SJCRH30 (cell line): ENCODE measurements around the gene BTAF1. TPM values are rescaled to one million over a fixed set of nuclear protein-coding genes. Genes with fewer than 3 reads are reported as not detected.
"Not testable (repeated sequence)": the region's sequence is repeated elsewhere in the genome, so short reads cannot be mapped to it uniquely, and the experiment has no call there.

Source experiments
- DNase-seq, 2 experiments: peaks; one replicate each; pipeline ENCODE4 v3.0.0-alpha.2; 2015 to 2020
- H3K27ac ChIP-seq: fragments of 250-450 bp; sonication (Bioruptor Pico); 2 replicates; pipeline ENCODE4 v1.5.1; 2020; ENCODE audit warnings: mild to moderate bottlenecking, moderate library complexity
- H3K27me3 ChIP-seq: fragments of 250-450 bp; sonication (Bioruptor Pico); 2 replicates; pipeline ENCODE4 v1.5.1; 2020; ENCODE audit warnings: mild to moderate bottlenecking, moderate library complexity
- H3K36me3 ChIP-seq: fragments of 250-450 bp; sonication (Bioruptor Pico); 2 replicates; pipeline ENCODE4 v1.5.1; 2020; ENCODE audit warnings: mild to moderate bottlenecking, moderate library complexity
- H3K4me1 ChIP-seq: fragments of 250-450 bp; sonication (Bioruptor Pico); 2 replicates; pipeline ENCODE4 v1.5.1; 2020; ENCODE audit warnings: mild to moderate bottlenecking, moderate library complexity
- H3K4me3 ChIP-seq: fragments of 250-450 bp; sonication (Bioruptor Pico); 2 replicates; pipeline ENCODE4 v1.5.1; 2020; ENCODE audit warnings: mild to moderate bottlenecking, moderate library complexity
- H3K9me3 ChIP-seq: fragments of 250-450 bp; sonication (Bioruptor Pico); replicated peaks from 2 replicates; pipeline ENCODE4 v1.5.1; 2020; ENCODE audit warnings: mild to moderate bottlenecking, moderate library complexity
- total RNA-seq: library from RNA; depleted of rRNA; stranded (reverse); fragments of >200 nt; shearing (Covaris generic); gene quantifications from 2 replicates; pipeline ENCODE4 v1.2.3, GENCODE V29; 2014

Gene BTAF1
- total RNA-seq, 1 experiment from 2014 or later = 26.3 TPM

- H3K4me1 ChIP-seq, H3K27me3 ChIP-seq, DNase-seq, H3K36me3 ChIP-seq, H3K27ac ChIP-seq, H3K4me3 ChIP-seq, H3K9me3 ChIP-seq: not testable (repeated sequence)
Observed at GRCh38 chr10:91894261-91894685, 29.3 kb upstream of the BTAF1 start.

DNA sequence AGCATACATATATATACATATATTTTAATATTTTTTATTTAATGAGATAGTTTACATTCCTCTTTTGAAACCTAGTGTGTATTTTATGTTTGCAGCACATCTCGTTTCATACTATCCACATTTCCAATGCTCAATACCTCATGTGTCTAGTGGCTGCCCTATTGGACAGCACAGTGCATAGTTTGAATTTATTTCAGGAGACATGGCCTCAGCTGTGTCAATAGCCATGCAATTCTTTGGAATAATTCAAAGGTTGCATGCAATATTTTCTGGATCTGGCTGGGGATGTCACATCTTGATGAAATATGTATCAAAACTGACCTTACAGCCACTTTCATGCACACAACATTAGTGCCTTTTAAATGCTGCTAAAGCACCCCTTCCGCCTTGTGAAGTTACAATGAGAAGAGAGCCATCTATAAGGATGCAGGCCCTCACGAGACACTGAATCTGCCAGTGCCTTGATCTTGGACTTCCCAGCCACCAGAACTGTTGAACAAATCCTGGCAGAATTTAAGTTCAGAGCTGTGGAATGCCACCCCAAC, 27.3 kb upstream of the BTAF1 start:
- Histone ChIP-seq H3K27me3 (no peaks in the 10 kb centered on the region), H3K4me3 (no peak overlapping the region), H3K4me1 (no peaks in the 10 kb centered on the region), H3K9me3 (no peaks in the 10 kb centered on the region), H3K36me3 (no peaks in the 10 kb centered on the region), H3K27ac (no peak overlapping the region)
- DNase-seq = no peak

GRCh38 chr10:91897421-91897820, 26.1 kb upstream of the BTAF1 start:
- no peak overlapping the region for H3K27ac ChIP-seq
- no peaks in the 10 kb centered on the region for H3K36me3 ChIP-seq
- no peaks in the 10 kb centered on the region for H3K9me3 ChIP-seq
- H3K27me3 ChIP-seq = no peaks in the 10 kb centered on the region
- no peak for DNase-seq
- H3K4me3 ChIP-seq = no peak overlapping the region
- H3K4me1 ChIP-seq = peaks cover 3% of the 10 kb centered on the region; the same call in 1 of the 2 replicates

- no peaks in the 10 kb centered on the region for H3K27me3 ChIP-seq
- H3K36me3 ChIP-seq = no peaks in the 10 kb centered on the region
- peaks cover 3% of the 10 kb centered on the region; the same call in 1 of the 2 replicates for H3K4me1 ChIP-seq
- H3K4me3 ChIP-seq = no peak overlapping the region
- H3K9me3 ChIP-seq = no peaks in the 10 kb centered on the region
- DNase-seq = no peak
- no peak overlapping the region for H3K27ac ChIP-seq
Observed at GRCh38 chr10:91901784-91902677, 21.5 kb upstream of the BTAF1 start.

GRCh38 chr10:91907033-91907594, 16.5 kb upstream of the BTAF1 start:
- Histone ChIP-seq H3K4me1 (peaks cover under 1% of the 10 kb centered on the region; the same call in 1 of the 2 replicates), H3K4me3 (no peak overlapping the region), H3K9me3 (no peaks in the 10 kb centered on the region), H3K36me3 (no peaks in the 10 kb centered on the region), H3K27ac (no peak overlapping the region), H3K27me3 (no peaks in the 10 kb centered on the region)
- DNase-seq = no peak

DNA sequence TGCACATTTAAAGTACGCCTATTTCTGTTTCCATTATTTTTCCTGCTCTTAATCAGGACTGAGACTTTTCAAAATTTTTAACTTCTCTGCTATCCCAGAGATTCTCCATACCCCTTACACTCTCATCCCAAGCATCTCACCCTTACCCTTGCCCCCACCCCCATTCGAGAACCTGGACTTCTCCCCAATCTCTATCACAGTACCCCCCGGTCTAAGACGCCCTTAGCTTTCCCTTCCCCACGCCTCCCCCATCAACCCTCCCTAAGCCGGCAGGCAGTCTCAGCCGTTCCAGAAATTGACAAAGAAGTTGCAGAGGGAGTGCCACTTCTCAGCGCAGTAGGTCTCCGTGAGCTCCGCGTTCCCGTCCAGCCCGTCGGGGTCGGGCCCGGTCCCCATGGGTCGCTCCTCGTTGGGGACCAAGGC, 15.6 kb upstream of the BTAF1 start:
- Histone ChIP-seq H3K9me3 (no peaks in the 10 kb centered on the region), H3K27me3 (no peaks in the 10 kb centered on the region), H3K4me1 (no peaks in the 10 kb centered on the region), H3K27ac (no peak overlapping the region), H3K36me3 (no peaks in the 10 kb centered on the region), H3K4me3 (peak overlapping the region; percentile 69)
- DNase-seq = no peak

- H3K9me3 ChIP-seq = no peaks in the 10 kb centered on the region
- DNase-seq = peak; percentile 60 to 73
- no peaks in the 10 kb centered on the region for H3K36me3 ChIP-seq
- no peaks in the 10 kb centered on the region for H3K4me1 ChIP-seq
- H3K27ac ChIP-seq = no peak overlapping the region
- H3K4me3 ChIP-seq = peak overlapping the region; percentile 69
- no peaks in the 10 kb centered on the region for H3K27me3 ChIP-seq
Observed at GRCh38 chr10:91908337-91909116, 15.0 kb upstream of the BTAF1 start.

DNA sequence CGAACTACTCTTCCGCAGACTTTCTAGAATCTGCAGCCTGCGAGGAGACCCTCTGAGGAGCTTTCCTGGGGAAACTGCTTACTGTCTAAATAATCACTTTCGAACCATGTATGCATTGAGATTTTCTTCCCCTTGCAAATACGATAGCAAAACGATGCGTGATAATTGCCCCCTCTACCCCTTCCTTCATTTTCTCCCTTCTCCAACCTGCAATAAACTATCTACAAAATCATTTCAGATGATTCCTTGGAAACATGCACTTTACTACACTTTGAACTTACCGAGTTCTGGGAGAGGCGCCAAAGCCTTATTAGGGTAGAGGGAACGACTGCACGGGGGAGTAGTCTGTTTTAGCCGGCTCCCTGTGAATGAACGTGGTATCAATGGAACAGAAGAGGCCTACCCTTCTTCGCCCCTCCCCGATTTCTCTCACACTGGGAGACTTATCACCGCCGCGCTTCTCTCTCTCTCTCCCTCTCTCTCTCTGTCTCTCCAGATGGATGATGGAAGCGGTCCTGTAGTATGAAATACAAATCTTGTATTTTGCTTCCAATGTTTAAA, 14.4 kb upstream of the BTAF1 start, which contains the start of gene FGFBP3:
Gene FGFBP3 (minus strand): TSS at position 370 of the 561 bp plus-strand sequence. CDS start 517 bp downstream, outside the sequence.
- H3K36me3 ChIP-seq = no peaks in the 10 kb centered on the region
- H3K9me3 ChIP-seq = no peaks in the 10 kb centered on the region
- H3K27ac ChIP-seq = no peak within 1 kb of the TSS
- H3K27me3 ChIP-seq = no peaks in the 10 kb centered on the region
- H3K4me1 ChIP-seq = no peaks in the 10 kb centered on the region
- peak within 1 kb of the TSS; percentile 69 for H3K4me3 ChIP-seq
- DNase-seq = peak; percentile 50 to 71

DNA sequence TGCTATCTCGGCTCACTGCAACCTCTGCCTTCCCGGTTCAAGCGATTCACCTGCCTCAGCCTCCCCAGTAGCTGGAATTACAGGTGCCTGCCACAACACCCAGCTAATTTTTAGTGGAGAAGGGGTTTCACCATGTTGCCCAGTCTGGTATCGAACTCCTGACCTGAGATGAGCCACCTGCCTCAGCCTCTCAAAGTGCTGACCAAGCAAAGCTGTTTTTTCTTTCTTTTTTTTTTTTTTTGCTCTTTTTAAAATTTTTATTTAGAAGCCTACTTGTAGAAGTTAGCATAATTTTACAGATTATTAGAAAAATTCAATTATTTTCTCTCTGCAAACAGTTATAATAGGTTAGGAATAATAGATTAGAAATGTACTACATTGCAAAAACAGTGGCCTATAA, 13.1 kb upstream of the BTAF1 start:
- no peak overlapping the region for H3K27ac ChIP-seq
- H3K9me3 ChIP-seq = no peaks in the 10 kb centered on the region
- H3K27me3 ChIP-seq = no peaks in the 10 kb centered on the region
- no peaks in the 10 kb centered on the region for H3K4me1 ChIP-seq
- no peak overlapping the region for H3K4me3 ChIP-seq
- no peak for DNase-seq
- H3K36me3 ChIP-seq = no peaks in the 10 kb centered on the region

- Histone ChIP-seq H3K4me1 (no peaks in the 10 kb centered on the region), H3K27ac (no peak overlapping the region), H3K36me3 (no peaks in the 10 kb centered on the region), H3K4me3 (no peak overlapping the region), H3K9me3 (no peaks in the 10 kb centered on the region), H3K27me3 (no peaks in the 10 kb centered on the region)
- no peak for DNase-seq
Observed at GRCh38 chr10:91919651-91920050, 3.9 kb upstream of the BTAF1 start.

GRCh38 chr10:91924212-91925021, 847 bp downstream of the BTAF1 start:
- no peaks in the 10 kb centered on the region for H3K27me3 ChIP-seq
- no peak for DNase-seq
- no peaks in the 10 kb centered on the region for H3K36me3 ChIP-seq
- H3K9me3 ChIP-seq = no peaks in the 10 kb centered on the region
- no peaks in the 10 kb centered on the region for H3K4me1 ChIP-seq
- H3K4me3 ChIP-seq = peak overlapping the region; percentile 76
- H3K27ac ChIP-seq = peak overlapping the region; percentile 64

DNA sequence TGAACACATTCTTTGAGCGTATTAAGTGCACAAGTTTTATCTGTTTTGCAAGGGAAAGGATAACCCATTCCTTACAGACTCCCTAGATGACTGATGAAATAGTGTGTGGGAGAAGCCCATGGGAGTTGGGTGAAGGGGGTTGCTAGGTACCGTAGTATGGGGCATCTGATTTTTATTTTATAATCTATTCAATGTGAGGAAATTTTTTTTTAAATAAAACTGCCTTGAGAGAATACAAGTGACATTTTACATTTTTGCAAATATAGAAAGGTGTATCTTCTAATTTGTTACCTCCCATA, 1.4 kb downstream of the BTAF1 start:
- no peak for DNase-seq
- no peaks in the 10 kb centered on the region for H3K4me1 ChIP-seq
- H3K4me3 ChIP-seq = peak overlapping the region; percentile 76
- no peak overlapping the region; the same call in 1 of the 2 replicates for H3K27ac ChIP-seq
- H3K27me3 ChIP-seq = no peaks in the 10 kb centered on the region
- no peaks in the 10 kb centered on the region for H3K9me3 ChIP-seq
- no peaks in the 10 kb centered on the region for H3K36me3 ChIP-seq

GRCh38 chr10:91930939-91931338, 7.4 kb downstream of the BTAF1 start:
- no peaks in the 10 kb centered on the region for H3K9me3 ChIP-seq
- H3K27ac ChIP-seq = no peak overlapping the region
- no peaks in the 10 kb centered on the region for H3K27me3 ChIP-seq
- H3K36me3 ChIP-seq = peaks cover 6% of the 10 kb centered on the region; the same call in 1 of the 2 replicates
- H3K4me1 ChIP-seq = no peaks in the 10 kb centered on the region
- no peak for DNase-seq
- H3K4me3 ChIP-seq = no peak overlapping the region
